22Rv1 (cell line): ENCODE results near the gene MTCL1.

ENCODE experiments used
- ZFX ChIP-seq: fragments of 450-650 bp; IDR thresholded peaks from 2 replicates; pipeline ENCODE4 v1.6.1; 2017; ENCODE audit warnings: antibody characterized with exemption, borderline replicate concordance
- TF ChIP-seq, protein P1 (sequence below): fragments of 450-650 bp; IDR thresholded peaks from 2 replicates; pipeline ENCODE4 v1.5.1; 2017; ENCODE audit warnings: mild to moderate bottlenecking

DNA sequence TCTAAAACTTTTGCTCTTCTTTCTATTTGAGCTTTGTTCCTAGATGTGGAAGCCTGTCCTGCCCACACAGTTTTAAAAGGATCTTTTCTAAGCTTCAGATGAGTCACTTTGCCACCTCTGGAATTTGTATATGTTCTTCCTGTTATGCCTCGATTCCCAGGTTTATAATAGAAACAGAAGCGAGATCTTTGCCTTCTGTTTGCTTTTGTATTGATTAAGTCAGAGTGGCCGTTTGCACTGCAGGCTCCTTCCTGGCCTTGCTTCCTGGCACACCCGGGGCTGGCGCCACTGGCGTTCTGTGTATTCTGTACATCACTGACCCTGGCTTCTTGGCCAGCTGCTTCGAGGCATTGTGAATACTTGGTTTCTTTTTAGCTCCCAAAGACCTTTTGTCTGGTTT lies 91.8 kb downstream of the MTCL1 start:
- TF ChIP-seq, protein P1, sequence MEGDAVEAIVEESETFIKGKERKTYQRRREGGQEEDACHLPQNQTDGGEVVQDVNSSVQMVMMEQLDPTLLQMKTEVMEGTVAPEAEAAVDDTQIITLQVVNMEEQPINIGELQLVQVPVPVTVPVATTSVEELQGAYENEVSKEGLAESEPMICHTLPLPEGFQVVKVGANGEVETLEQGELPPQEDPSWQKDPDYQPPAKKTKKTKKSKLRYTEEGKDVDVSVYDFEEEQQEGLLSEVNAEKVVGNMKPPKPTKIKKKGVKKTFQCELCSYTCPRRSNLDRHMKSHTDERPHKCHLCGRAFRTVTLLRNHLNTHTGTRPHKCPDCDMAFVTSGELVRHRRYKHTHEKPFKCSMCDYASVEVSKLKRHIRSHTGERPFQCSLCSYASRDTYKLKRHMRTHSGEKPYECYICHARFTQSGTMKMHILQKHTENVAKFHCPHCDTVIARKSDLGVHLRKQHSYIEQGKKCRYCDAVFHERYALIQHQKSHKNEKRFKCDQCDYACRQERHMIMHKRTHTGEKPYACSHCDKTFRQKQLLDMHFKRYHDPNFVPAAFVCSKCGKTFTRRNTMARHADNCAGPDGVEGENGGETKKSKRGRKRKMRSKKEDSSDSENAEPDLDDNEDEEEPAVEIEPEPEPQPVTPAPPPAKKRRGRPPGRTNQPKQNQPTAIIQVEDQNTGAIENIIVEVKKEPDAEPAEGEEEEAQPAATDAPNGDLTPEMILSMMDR = no peak
- TF ChIP-seq ZFX = no peak
